ENCODE results near the gene KNSTRN.

DNA sequence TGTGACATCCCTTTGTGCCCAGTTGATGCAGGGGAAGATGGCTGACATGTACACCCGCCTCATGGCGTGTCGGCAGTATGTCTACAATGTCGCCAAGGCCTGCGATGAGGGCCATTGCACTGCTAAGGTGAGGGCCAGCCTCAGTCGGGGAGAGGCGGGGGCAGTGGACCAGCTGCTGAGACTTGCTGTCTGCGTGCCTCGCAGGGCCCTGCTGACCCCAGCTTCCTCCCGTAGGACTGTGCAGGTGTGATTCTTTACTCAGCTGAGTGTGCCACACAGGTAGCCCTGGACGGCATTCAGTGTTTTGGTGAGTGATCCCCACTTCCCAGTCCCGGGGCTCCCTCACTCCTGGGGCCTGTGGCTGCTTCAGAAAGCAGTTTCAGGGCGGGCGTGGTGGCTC, 33.5 kb downstream of the KNSTRN start:
- TF ChIP-seq POLR2A (IDR thresholded peaks at IDR 0.05) (no peak), EP300 (IDR thresholded peaks at IDR 0.05) (no peak)
- TF ChIP-seq, protein P1, sequence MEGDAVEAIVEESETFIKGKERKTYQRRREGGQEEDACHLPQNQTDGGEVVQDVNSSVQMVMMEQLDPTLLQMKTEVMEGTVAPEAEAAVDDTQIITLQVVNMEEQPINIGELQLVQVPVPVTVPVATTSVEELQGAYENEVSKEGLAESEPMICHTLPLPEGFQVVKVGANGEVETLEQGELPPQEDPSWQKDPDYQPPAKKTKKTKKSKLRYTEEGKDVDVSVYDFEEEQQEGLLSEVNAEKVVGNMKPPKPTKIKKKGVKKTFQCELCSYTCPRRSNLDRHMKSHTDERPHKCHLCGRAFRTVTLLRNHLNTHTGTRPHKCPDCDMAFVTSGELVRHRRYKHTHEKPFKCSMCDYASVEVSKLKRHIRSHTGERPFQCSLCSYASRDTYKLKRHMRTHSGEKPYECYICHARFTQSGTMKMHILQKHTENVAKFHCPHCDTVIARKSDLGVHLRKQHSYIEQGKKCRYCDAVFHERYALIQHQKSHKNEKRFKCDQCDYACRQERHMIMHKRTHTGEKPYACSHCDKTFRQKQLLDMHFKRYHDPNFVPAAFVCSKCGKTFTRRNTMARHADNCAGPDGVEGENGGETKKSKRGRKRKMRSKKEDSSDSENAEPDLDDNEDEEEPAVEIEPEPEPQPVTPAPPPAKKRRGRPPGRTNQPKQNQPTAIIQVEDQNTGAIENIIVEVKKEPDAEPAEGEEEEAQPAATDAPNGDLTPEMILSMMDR (IDR thresholded peaks at IDR 0.05) = no peak
